Adrenal gland (tissue), 12 donors: ENCODE data around the gene ELOVL7. TPM values are rescaled to one million over a fixed set of nuclear protein-coding genes. Genes with fewer than 3 reads are reported as not detected.
"Not testable (repeated sequence)": the region's sequence is repeated elsewhere in the genome, so short reads cannot be mapped to it uniquely, and the experiment has no call there.

Experiments
- DNase-seq, 7 donors: peaks; one replicate each; pipeline ENCODE4 v3.0.0-alpha.2; 2019 to 2020
- H3K27ac ChIP-seq, 5 donors: fragments of 200-600 bp; sonication (generic) in 4 of 5; 1 replicate in 3 of 5; 2 replicates in 2 of 5; pipeline versions ENCODE4 v1.5.1 to v1.8.0; 2016 to 2020; ENCODE audit warnings: mild to moderate bottlenecking in 1 of 5
- H3K27me3 ChIP-seq: fragments of 200-600 bp; 2 replicates; pipeline ENCODE4 v1.8.0; 2021
- H3K36me3 ChIP-seq, 2 donors: fragments of 200-600 bp; replicated peaks in 1 of 2; 1 replicate in 1 of 2; 2 replicates in 1 of 2; pipeline versions ENCODE4 v1.5.1 to v1.8.0; 2018 to 2022
- H3K4me1 ChIP-seq, 2 donors: fragments of 200-600 bp; replicated peaks in 1 of 2; 1 replicate in 1 of 2; 2 replicates in 1 of 2; pipeline versions ENCODE4 v1.5.1 to v1.8.0; 2018 to 2021
- H3K4me3 ChIP-seq, 4 donors: fragments of 200-600 bp; sonication (generic) in 3 of 4; one replicate each; pipeline ENCODE4 v1.5.1; 2016 to 2018
- H3K9me3 ChIP-seq, 3 donors: fragments of 200-600 bp; sonication (generic) in 1 of 3; replicated peaks in 1 of 3; 1 replicate in 2 of 3; 2 replicates in 1 of 3; pipeline versions ENCODE4 v1.5.1 to v1.8.0; 2016 to 2021
- POLR2A ChIP-seq, 2 donors: fragments of 450-650 bp; IDR thresholded peaks; one replicate each; pipeline ENCODE4 v1.6.1; 2017; ENCODE audit warnings: antibody characterized with exemption in 2 of 2, mild to moderate bottlenecking in 2 of 2, moderate library complexity in 1 of 2
- WGBS, 4 donors: extraction: QIAGEN DNeasy Blood & Tissue Kit in 2 of 4; methylation state at CpG; one replicate each; pipeline versions ENCODE4 v1.1.5 to v1.1.7; 2013 to 2017; 5-methylcytosine and 5-hydroxymethylcytosine counted together
- intact Hi-C, 2 donors: fragments of 100-400 bp; cut with DNase I; formaldehyde crosslinking; loops; one replicate each; pipeline versions ENCODE4 v1.14.1 to v1.15.0; 2022 to 2023
- polyA plus RNA-seq, 3 donors: library from polyadenylated mRNA; stranded (reverse); fragments of 200-250 nt in 2 of 3; fragments of 350-450 nt in 1 of 3; fragmentation: Illumina TruSeq in 1 of 3; extraction: RNeasy Lipid Tissue Mini Kit (QIAGEN cat#74804) in 1 of 3; gene quantifications; one replicate each; pipeline ENCODE4 v1.2.3, GENCODE V29; 2013 to 2014
- total RNA-seq, 9 donors: library from RNA; depleted of rRNA in 4 of 9; stranded (reverse); fragments of >200 nt in 4 of 9; fragments of 120-200 nt in 1 of 9; fragmentation: NEBNext Ultra II Directional in 1 of 9; extraction: Animal tissue kit (Norgen Biotek cat#: 25700) in 1 of 9; gene quantifications; one replicate each; pipeline versions ENCODE4 v1.1.0 to v1.2.4, GENCODE V29; 2013 to 2023
- TF ChIP-seq, protein P1 (sequence below), 6 experiments: fragments of 450-650 bp in 4 of 6; fragments of 200-600 bp in 2 of 6; sonication (generic) in 1 of 6; IDR thresholded peaks; 1 replicate in 5 of 6; 2 replicates in 1 of 6; pipeline versions ENCODE4 v1.5.1 to v1.8.0; 2016 to 2021; ENCODE audit warnings: antibody characterized with exemption in 6 of 6, mild to moderate bottlenecking in 2 of 6, moderate library complexity in 1 of 6
- donor health status: healthy with polysubstance abuse.
- donor health status: Bipolar disorder and iron deficiency.
- donor health status: DM: yes; HTN: yes; CAD: no.
- donor health status: DM: no; HTN: no; CAD: no.
- donor health status: DM: no; HTN: no; CAD: no.
- donor health status: DM: yes; HTN: yes; CAD: no.

Gene ELOVL7
- total and polyA plus RNA-seq, 12 donors = 0.88 to 5.1 (median 3.0) TPM

GRCh38 chr5:60803712-60804111, 40.4 kb downstream of the ELOVL7 start:
- TF ChIP-seq POLR2A (IDR thresholded peaks at IDR 0.05) = no peak
- TF ChIP-seq, protein P1, sequence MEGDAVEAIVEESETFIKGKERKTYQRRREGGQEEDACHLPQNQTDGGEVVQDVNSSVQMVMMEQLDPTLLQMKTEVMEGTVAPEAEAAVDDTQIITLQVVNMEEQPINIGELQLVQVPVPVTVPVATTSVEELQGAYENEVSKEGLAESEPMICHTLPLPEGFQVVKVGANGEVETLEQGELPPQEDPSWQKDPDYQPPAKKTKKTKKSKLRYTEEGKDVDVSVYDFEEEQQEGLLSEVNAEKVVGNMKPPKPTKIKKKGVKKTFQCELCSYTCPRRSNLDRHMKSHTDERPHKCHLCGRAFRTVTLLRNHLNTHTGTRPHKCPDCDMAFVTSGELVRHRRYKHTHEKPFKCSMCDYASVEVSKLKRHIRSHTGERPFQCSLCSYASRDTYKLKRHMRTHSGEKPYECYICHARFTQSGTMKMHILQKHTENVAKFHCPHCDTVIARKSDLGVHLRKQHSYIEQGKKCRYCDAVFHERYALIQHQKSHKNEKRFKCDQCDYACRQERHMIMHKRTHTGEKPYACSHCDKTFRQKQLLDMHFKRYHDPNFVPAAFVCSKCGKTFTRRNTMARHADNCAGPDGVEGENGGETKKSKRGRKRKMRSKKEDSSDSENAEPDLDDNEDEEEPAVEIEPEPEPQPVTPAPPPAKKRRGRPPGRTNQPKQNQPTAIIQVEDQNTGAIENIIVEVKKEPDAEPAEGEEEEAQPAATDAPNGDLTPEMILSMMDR (IDR thresholded peaks at IDR 0.05) = no peak
- DNase-seq = no peak
- Histone ChIP-seq H3K9me3 (no peaks in the 10 kb centered on the region), H3K27ac (no peak overlapping the region), H3K27me3 (no peaks in the 10 kb centered on the region), H3K36me3 (no peaks in the 10 kb centered on the region), H3K4me3 (no peak overlapping the region), H3K4me1 (no peaks in the 10 kb centered on the region)
- intact Hi-C loops = no loop called here
- 68 to 89% (median 78%) methylated on average over 2 of the region's 2 CpGs for WGBS, 4 donors

DNA sequence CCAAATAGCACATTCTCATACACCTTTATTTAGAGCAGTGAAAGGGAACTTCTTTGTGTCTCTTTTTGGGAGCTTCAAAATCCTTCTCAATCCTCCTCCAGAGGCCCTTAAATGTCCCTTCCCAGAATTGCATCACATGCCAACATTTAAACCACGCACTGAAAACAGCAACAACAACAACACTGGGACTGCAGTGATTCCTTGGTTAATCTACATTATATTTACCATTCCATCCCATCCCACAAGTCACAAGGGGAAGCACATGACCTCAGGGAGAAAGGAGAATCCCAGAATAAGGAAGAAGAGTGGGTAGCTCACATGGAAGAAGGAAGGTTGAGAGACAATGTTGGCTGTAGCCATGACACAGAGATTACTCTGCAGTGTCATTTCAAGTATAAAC, 41.1 kb downstream of the ELOVL7 start:
- Histone ChIP-seq H3K27ac (no peak overlapping the region), H3K4me3 (no peak overlapping the region), H3K9me3 (no peaks in the 10 kb centered on the region), H3K36me3 (no peaks in the 10 kb centered on the region), H3K27me3 (no peaks in the 10 kb centered on the region), H3K4me1 (no peaks in the 10 kb centered on the region)
- intact Hi-C loops = no loop called here
- DNase-seq = no peak
- no peak for TF ChIP-seq POLR2A (IDR thresholded peaks at IDR 0.05)
- TF ChIP-seq, protein P1 (IDR thresholded peaks at IDR 0.05) = no peak
- 77 to 100% (median 85%) methylated on average over 1 of the region's 1 CpG for WGBS, 4 donors

GRCh38 chr5:60802226-60802625, 41.8 kb downstream of the ELOVL7 start:
- no peaks in the 10 kb centered on the region for H3K36me3 ChIP-seq
- no peak for TF ChIP-seq POLR2A (IDR thresholded peaks at IDR 0.05)
- TF ChIP-seq, protein P1 (IDR thresholded peaks at IDR 0.05) = no peak
- H3K27ac ChIP-seq = no peak overlapping the region
- H3K27me3 ChIP-seq = no peaks in the 10 kb centered on the region
- H3K4me3 ChIP-seq = no peak overlapping the region
- no peak for DNase-seq
- H3K9me3 ChIP-seq = no peaks in the 10 kb centered on the region
- no peaks in the 10 kb centered on the region for H3K4me1 ChIP-seq
- WGBS, 4 donors = 41 to 47% (median 45%) methylated on average over 2 of the region's 2 CpGs
- intact Hi-C loops = no loop called here

DNA sequence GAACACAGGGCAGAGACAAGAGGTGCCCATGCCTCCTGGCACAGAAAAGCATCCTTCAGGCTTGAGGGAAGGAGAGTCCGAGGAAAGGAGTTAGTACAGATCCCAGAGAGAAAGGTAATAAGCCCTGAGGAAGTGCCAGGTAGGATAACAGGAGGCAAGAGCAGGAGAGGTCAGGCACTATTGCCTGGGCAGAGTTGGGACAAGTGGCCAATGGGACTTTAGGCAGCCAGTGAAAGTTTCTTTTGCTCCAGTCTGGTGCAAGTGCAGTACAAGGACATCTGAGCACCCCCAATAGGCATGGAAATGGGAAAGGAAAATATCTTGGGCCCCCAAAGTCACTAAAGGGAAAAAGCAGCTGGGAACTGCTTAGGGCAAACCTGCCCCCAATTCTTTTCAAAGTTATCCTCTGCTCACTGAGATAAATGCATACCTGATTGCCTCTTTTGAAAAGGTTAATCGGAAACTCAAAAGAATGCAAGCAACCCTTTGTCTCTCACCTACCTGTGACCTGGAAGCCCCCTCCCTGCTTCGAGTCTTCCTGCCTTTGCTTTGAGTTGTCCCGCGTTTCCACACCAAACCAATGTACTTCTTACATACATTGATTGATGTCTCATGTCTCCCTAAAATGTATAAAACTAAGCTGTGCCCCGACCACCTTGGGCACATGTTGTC, 46.5 kb downstream of the ELOVL7 start:
- no peak overlapping the region for H3K4me3 ChIP-seq
- no peak for DNase-seq
- no peaks in the 10 kb centered on the region for H3K9me3 ChIP-seq
- no peak overlapping the region for H3K27ac ChIP-seq
- 28 to 49% (median 41%) methylated on average over 6 of the region's 6 CpGs for WGBS, 4 donors
- H3K36me3 ChIP-seq = no peaks in the 10 kb centered on the region
- intact Hi-C loops = no loop called here
- H3K4me1 ChIP-seq = no peaks in the 10 kb centered on the region
- H3K27me3 ChIP-seq = no peaks in the 10 kb centered on the region
- no peak for TF ChIP-seq POLR2A (IDR thresholded peaks at IDR 0.05)
- TF ChIP-seq, protein P1 (IDR thresholded peaks at IDR 0.05) = no peak

GRCh38 chr5:60795424-60795950, 48.6 kb downstream of the ELOVL7 start:
- H3K4me1 ChIP-seq, intact Hi-C loops, DNase-seq, H3K27ac ChIP-seq, H3K27me3 ChIP-seq, H3K36me3 ChIP-seq, H3K9me3 ChIP-seq, H3K4me3 ChIP-seq: not testable (repeated sequence)
- 90 to 96% (median 93%) methylated on average over 13 to 18 of the region's 18 CpGs for WGBS, 4 donors
